ENCODE results near the gene CD160. TPM values are rescaled to one million over a fixed set of nuclear protein-coding genes. Genes with fewer than 3 reads are reported as not detected.

CD160 gene
- total and polyA plus RNA-seq, 10 of the 15 experiments (the other 5 are each of a cell fraction or from before 2014, with no cell fraction given), result 0.06 to 1.1 (median 0.26) TPM; not detected in 5

DNA sequence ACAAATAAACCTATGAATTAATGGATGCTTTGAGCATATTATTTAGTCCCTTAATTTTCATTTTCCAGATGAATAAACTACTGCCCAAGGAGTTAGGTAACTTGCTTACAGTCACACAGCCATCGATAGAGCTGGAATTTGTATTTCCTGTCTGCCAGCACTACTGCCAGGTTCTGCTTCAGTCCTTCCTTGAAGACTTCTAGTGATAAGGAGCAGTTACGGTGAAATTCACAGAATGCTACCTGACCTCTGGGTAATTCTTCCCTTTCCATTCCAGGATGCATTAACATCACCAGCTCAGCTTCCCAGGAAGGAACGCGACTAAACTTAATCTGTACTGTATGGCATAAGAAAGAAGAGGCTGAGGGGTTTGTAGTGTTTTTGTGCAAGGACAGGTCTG lies 11.2 kb downstream of the CD160 start:
- CTCF ChIA-PET, result no interaction called here
- H3K9me3 ChIP-seq (replicated peaks; ENCODE audit: control insufficient read depth, insufficient read depth, low read length), result no peaks in the 10 kb centered on the region

DNA sequence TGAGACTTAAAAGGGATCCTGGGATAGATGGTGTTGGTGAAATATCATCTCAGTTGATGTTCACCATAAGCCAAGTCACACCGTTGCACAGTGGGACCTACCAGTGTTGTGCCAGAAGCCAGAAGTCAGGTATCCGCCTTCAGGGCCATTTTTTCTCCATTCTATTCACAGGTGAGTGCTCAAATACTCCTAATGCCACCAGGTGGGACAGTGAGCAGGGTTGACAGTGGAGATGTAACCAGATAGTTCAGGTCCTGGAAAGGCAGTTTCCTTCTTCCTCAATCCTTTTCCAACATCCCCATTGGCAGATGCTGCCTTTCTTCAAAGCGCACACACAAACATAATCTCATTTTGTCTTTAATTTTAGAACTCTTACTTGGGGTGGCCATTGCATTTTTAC lies 11.6 kb downstream of the CD160 start:
- ChIA-PET POLR2A (no interaction called here), SMC1A (ENCODE audit: uncharacterized antibody, unreplicated experiment) (interaction anchor here (2.3 kb wide), 1 partner anchor 10 kb away, joined by 6 read pairs; no protein-coding TSS in a partner anchor), RAD21 (ENCODE audit: unreplicated experiment) (no interaction called here), CTCF (no interaction called here)
- no peaks in the 10 kb centered on the region for H3K27me3 ChIP-seq (replicated peaks in 1 of 2; ENCODE audit: control insufficient read depth in 2 of 2, insufficient read depth in 2 of 2, low read length in 1 of 2)
- no peak for FAIRE-seq
- H3K4me2 ChIP-seq (ENCODE audit: control insufficient read depth, insufficient read depth), result no peak overlapping the region
- no peaks in the 10 kb centered on the region for H3K79me2 ChIP-seq (ENCODE audit: control insufficient read depth, insufficient read depth, low read length)
- H3K4me1 ChIP-seq (ENCODE audit: control insufficient read depth, insufficient read depth, low read length), result no peaks in the 10 kb centered on the region
- no peak overlapping the region for H2AFZ ChIP-seq (ENCODE audit: control insufficient read depth, low read depth, low read length)
- WGBS (ENCODE audit: insufficient coverage, insufficient replicate concordance, low lambda C conversion rate, missing lambda C conversion rate), result 100% methylated on average over 3 of the region's 3 CpGs
- DNase-seq (ENCODE audit: low read depth, low spot score), result no peak
- H3K27ac ChIP-seq (ENCODE audit: control insufficient read depth, insufficient read depth), result no peak overlapping the region
- in situ Hi-C loops (cut with MboI) (loop anchor here (5.0 kb wide), 1 partner anchor 51 kb away; no protein-coding TSS in a partner anchor), intact Hi-C loops (cut with micrococcal nuclease; ENCODE audit: unreplicated experiment) (no loop called here)
- no peaks in the 10 kb centered on the region for H3K36me3 ChIP-seq (ENCODE audit: control insufficient read depth in 2 of 2, insufficient read depth in 2 of 2, low read length in 1 of 2)
- H3K4me3 ChIP-seq, result no peak overlapping the region
- TF ChIP-seq, protein P1, sequence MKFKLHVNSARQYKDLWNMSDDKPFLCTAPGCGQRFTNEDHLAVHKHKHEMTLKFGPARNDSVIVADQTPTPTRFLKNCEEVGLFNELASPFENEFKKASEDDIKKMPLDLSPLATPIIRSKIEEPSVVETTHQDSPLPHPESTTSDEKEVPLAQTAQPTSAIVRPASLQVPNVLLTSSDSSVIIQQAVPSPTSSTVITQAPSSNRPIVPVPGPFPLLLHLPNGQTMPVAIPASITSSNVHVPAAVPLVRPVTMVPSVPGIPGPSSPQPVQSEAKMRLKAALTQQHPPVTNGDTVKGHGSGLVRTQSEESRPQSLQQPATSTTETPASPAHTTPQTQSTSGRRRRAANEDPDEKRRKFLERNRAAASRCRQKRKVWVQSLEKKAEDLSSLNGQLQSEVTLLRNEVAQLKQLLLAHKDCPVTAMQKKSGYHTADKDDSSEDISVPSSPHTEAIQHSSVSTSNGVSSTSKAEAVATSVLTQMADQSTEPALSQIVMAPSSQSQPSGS (IDR thresholded peaks at IDR 0.05; ENCODE audit: low read length), result no peak
- TF ChIP-seq TAF1 (IDR thresholded peaks at IDR 0.05; ENCODE audit: borderline replicate concordance, low read depth, low read length) (no peak), SRF (IDR thresholded peaks at IDR 0.05; ENCODE audit: low read depth in 2 of 2, low read length in 2 of 2) (no peak)
- TF ChIP-seq, protein P2, sequence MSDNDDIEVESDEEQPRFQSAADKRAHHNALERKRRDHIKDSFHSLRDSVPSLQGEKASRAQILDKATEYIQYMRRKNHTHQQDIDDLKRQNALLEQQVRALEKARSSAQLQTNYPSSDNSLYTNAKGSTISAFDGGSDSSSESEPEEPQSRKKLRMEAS (IDR thresholded peaks at IDR 0.05; ENCODE audit: low read depth, low read length), result no peak
- no peaks in the 10 kb centered on the region for H4K20me1 ChIP-seq (ENCODE audit: control insufficient read depth, insufficient read depth)
- no peaks in the 10 kb centered on the region for H3K9me3 ChIP-seq (replicated peaks; ENCODE audit: control insufficient read depth, insufficient read depth, low read length)
- no TSS peak for BruUV-seq (replicated peaks)
- ATAC-seq, result no peak
- no peak overlapping the region for H3K9ac ChIP-seq (ENCODE audit: control insufficient read depth, insufficient read depth, low read length)

More for the DNA sequence above, 11.2 kb downstream of the CD160 start:
- no peak for ATAC-seq
- H3K27me3 ChIP-seq (replicated peaks in 1 of 2; ENCODE audit: control insufficient read depth in 2 of 2, insufficient read depth in 2 of 2, low read length in 1 of 2), result no peaks in the 10 kb centered on the region
- H3K4me2 ChIP-seq (ENCODE audit: control insufficient read depth, insufficient read depth), result no peak overlapping the region
- no TSS peak for BruUV-seq (replicated peaks)
- RAD21 ChIA-PET (ENCODE audit: unreplicated experiment), result no interaction called here
- intact Hi-C loops (cut with micrococcal nuclease; ENCODE audit: unreplicated experiment) (no loop called here), in situ Hi-C loops (cut with MboI) (loop anchor here (5.0 kb wide), 1 partner anchor 52 kb away; no protein-coding TSS in a partner anchor)
- 87% methylated on average over 4 of the region's 4 CpGs for WGBS (ENCODE audit: insufficient coverage, insufficient replicate concordance, low lambda C conversion rate, missing lambda C conversion rate)
- H3K9ac ChIP-seq (ENCODE audit: control insufficient read depth, insufficient read depth, low read length), result no peak overlapping the region
- H3K79me2 ChIP-seq (ENCODE audit: control insufficient read depth, insufficient read depth, low read length), result no peaks in the 10 kb centered on the region
- H3K4me1 ChIP-seq (ENCODE audit: control insufficient read depth, insufficient read depth, low read length), result no peaks in the 10 kb centered on the region
- no peak for DNase-seq (ENCODE audit: low read depth, low spot score)
- SMC1A ChIA-PET (ENCODE audit: uncharacterized antibody, unreplicated experiment), result interaction anchor here (2.3 kb wide), 1 partner anchor 10 kb away, joined by 6 read pairs; no protein-coding TSS in a partner anchor
- POLR2A ChIA-PET, result no interaction called here
- TF ChIP-seq ATF7 (IDR thresholded peaks at IDR 0.05; ENCODE audit: low read depth), result no peak
- FAIRE-seq, result no peak
- no peak overlapping the region for H2AFZ ChIP-seq (ENCODE audit: control insufficient read depth, low read depth, low read length)
- H3K36me3 ChIP-seq (ENCODE audit: control insufficient read depth in 2 of 2, insufficient read depth in 2 of 2, low read length in 1 of 2), result no peaks in the 10 kb centered on the region
- no peak overlapping the region for H3K4me3 ChIP-seq
- H3K27ac ChIP-seq (ENCODE audit: control insufficient read depth, insufficient read depth), result no peak overlapping the region
- H4K20me1 ChIP-seq (ENCODE audit: control insufficient read depth, insufficient read depth), result no peaks in the 10 kb centered on the region

All from GM12878 (cell line).